CD14-positive monocyte (primary cell): ENCODE results near the gene OR1J4. TPM values are rescaled to one million over a fixed set of nuclear protein-coding genes. Genes with fewer than 3 reads are reported as not detected.

ENCODE experiments used
- DNase-seq, 3 donors: peaks; one replicate each; pipeline ENCODE4 v3.0.0-alpha.2; 2011 to 2022
- H2AFZ ChIP-seq: 2 replicates; pipeline ENCODE4 v1.6.0; 2012; ENCODE audit warnings: mild to moderate bottlenecking, low read depth, low read length, inconsistent platforms; ENCODE audit not compliant: insufficient read depth, poor library complexity, severe bottlenecking
- H3K27ac ChIP-seq, 2 donors: 1 replicate in 1 of 2; 2 replicates in 1 of 2; pipeline ENCODE4 v1.5.1; 2012 to 2013; ENCODE audit warnings: low read length in 2 of 2, control low read depth in 1 of 2, inconsistent platforms in 1 of 2, low read depth in 1 of 2, mild to moderate bottlenecking in 1 of 2
- H3K27me3 ChIP-seq, 2 donors: one replicate each; pipeline versions ENCODE4 v1.6.0 to v1.6.1; 2011 to 2013; ENCODE audit warnings: low read length in 2 of 2; ENCODE audit not compliant: control insufficient read depth in 2 of 2, insufficient read depth in 2 of 2
- H3K36me3 ChIP-seq, 2 donors: replicated peaks in 1 of 2; 1 replicate in 1 of 2; 2 replicates in 1 of 2; pipeline versions ENCODE4 v1.5.1 to v1.6.1; 2012 to 2013; ENCODE audit warnings: low read length in 2 of 2, control low read depth in 1 of 2, inconsistent platforms in 1 of 2, mild to moderate bottlenecking in 1 of 2; ENCODE audit not compliant: insufficient read depth in 2 of 2, control insufficient read depth in 1 of 2
- H3K4me1 ChIP-seq, 2 donors: 1 replicate in 1 of 2; 2 replicates in 1 of 2; pipeline versions ENCODE4 v1.5.1 to v1.6.1; 2012 to 2013; ENCODE audit warnings: low read length in 2 of 2, control low read depth in 1 of 2, inconsistent platforms in 1 of 2, mild to moderate bottlenecking in 1 of 2, moderate library complexity in 1 of 2; ENCODE audit not compliant: insufficient read depth in 2 of 2, control insufficient read depth in 1 of 2
- H3K4me2 ChIP-seq: replicated peaks from 2 replicates; pipeline ENCODE3; 2012; ENCODE audit warnings: low read length, moderate library complexity, mild to moderate bottlenecking; ENCODE audit not compliant: poor library complexity, severe bottlenecking; ENCODE audit errors: extremely low read depth
- H3K4me3 ChIP-seq, 3 experiments: fragments of 200-600 bp in 1 of 3; sonication (generic) in 1 of 3; replicated peaks in 1 of 3; 1 replicate in 2 of 3; 2 replicates in 1 of 3; pipeline ENCODE4 v1.5.1; 2011 to 2013; ENCODE audit warnings: low read length in 3 of 3, mild to moderate bottlenecking in 3 of 3, control low read depth in 2 of 3, low read depth in 2 of 3, inconsistent platforms in 1 of 3, moderate library complexity in 1 of 3
- H3K79me2 ChIP-seq: 2 replicates; pipeline ENCODE4 v1.6.0; 2012; ENCODE audit warnings: mild to moderate bottlenecking, control low read depth, inconsistent platforms, low read length, moderate library complexity; ENCODE audit not compliant: insufficient read depth
- H3K9ac ChIP-seq: 2 replicates; pipeline ENCODE4 v1.6.0; 2017; ENCODE audit warnings: low read length, mild to moderate bottlenecking; ENCODE audit not compliant: insufficient read depth, poor library complexity, severe bottlenecking
- H3K9me3 ChIP-seq, 2 donors: replicated peaks in 1 of 2; 1 replicate in 1 of 2; 2 replicates in 1 of 2; pipeline versions ENCODE4 v1.5.1 to v1.6.1; 2012 to 2013; ENCODE audit warnings: low read length in 2 of 2, control low read depth in 1 of 2; ENCODE audit not compliant: control insufficient read depth in 1 of 2, insufficient read depth in 1 of 2
- H4K20me1 ChIP-seq: 2 replicates; pipeline ENCODE4 v1.6.0; 2012; ENCODE audit warnings: mild to moderate bottlenecking, low read length, control low read depth, moderate library complexity; ENCODE audit not compliant: insufficient read depth
- H3K27ac Mint-ChIP-seq, 7 donors: one replicate each; pipeline ENCODE4 v1.8.0; 2020; ENCODE audit warnings: mild to moderate bottlenecking in 7 of 7, mixed read lengths in 7 of 7, moderate library complexity in 6 of 7, inconsistent platforms in 2 of 7
- H3K27me3 Mint-ChIP-seq, 3 donors: one replicate each; pipeline ENCODE4 v1.8.0; 2021 to 2022; ENCODE audit warnings: low read depth in 3 of 3, mild to moderate bottlenecking in 3 of 3, mixed read lengths in 3 of 3, moderate library complexity in 3 of 3, inconsistent platforms in 1 of 3
- H3K36me3 Mint-ChIP-seq, 2 donors: one replicate each; pipeline ENCODE4 v1.8.0; 2020; ENCODE audit warnings: mixed read lengths in 2 of 2, inconsistent platforms in 1 of 2, mild to moderate bottlenecking in 1 of 2
- H3K4me1 Mint-ChIP-seq: one replicate; pipeline ENCODE4 v1.8.0; 2020; ENCODE audit warnings: mild to moderate bottlenecking, mixed read lengths
- H3K4me3 Mint-ChIP-seq, 2 donors: one replicate each; pipeline ENCODE4 v1.8.0; 2020; ENCODE audit warnings: mild to moderate bottlenecking in 2 of 2, mixed read lengths in 2 of 2, moderate library complexity in 1 of 2
- H3K9me3 Mint-ChIP-seq, 7 donors: one replicate each; pipeline ENCODE4 v1.8.0; 2020 to 2022; ENCODE audit warnings: mixed read lengths in 7 of 7, mild to moderate bottlenecking in 6 of 7, moderate library complexity in 6 of 7, inconsistent platforms in 2 of 7
- CTCF ChIP-seq: fragments of 200-600 bp; IDR thresholded peaks from one replicate; pipeline ENCODE4 v1.8.0; 2022; ENCODE audit warnings: antibody characterized with exemption, mild to moderate bottlenecking
- WGBS: methylation state at CpG from one replicate; pipeline ENCODE4 v1.1.5; 2013; ENCODE audit warnings: missing lambda C conversion rate; ENCODE audit not compliant: insufficient coverage; 5-methylcytosine and 5-hydroxymethylcytosine counted together
- intact Hi-C, 2 donors: fragments of 100-400 bp; cut with micrococcal nuclease; formaldehyde crosslinking; loops; one replicate each; pipeline versions ENCODE4 v1.15.0 to v1.15.1; 2023
- polyA plus RNA-seq, 3 donors: library from polyadenylated mRNA; depleted of rRNA in 1 of 3; unstranded in 2 of 3; stranded (reverse) in 1 of 3; fragments of 300-500 nt in 2 of 3; fragments of >200 nt in 1 of 3; fragmentation: Illumina TruSeq in 2 of 3; gene quantifications; 1 replicate in 2 of 3; 2 replicates in 1 of 3; pipeline ENCODE4 v1.2.3, GENCODE V29; 2012 to 2021

OR1J4 gene
- polyA plus RNA-seq, 3 donors = not detected

- Histone ChIP-seq H3K4me1 (no peaks in the 10 kb centered on the region), H3K4me2 (no peak overlapping the region), H4K20me1 (no peaks in the 10 kb centered on the region), H2AFZ (no peak overlapping the region), H3K79me2 (no peaks in the 10 kb centered on the region), H3K36me3 (no peaks in the 10 kb centered on the region), H3K27ac (no peak overlapping the region), H3K27me3 (no peaks in the 10 kb centered on the region), H3K9ac (no peak overlapping the region), H3K4me3 (no peak overlapping the region), H3K9me3 (no peaks in the 10 kb centered on the region)
- DNase-seq = no peak
- no peaks in the 10 kb centered on the region for H3K36me3 Mint-ChIP-seq
- 91% methylated on average over 4 of the region's 4 CpGs for WGBS
- TF ChIP-seq CTCF = no peak
- peaks cover 1 to 10% (median 5%) of the 10 kb centered on the region in 7 donors for H3K9me3 Mint-ChIP-seq
- no peaks in the 10 kb centered on the region for H3K4me1 Mint-ChIP-seq
- peaks cover 0 to 4% (median 0%) of the 10 kb centered on the region in 3 donors for H3K27me3 Mint-ChIP-seq
- no peak overlapping the region for H3K4me3 Mint-ChIP-seq
- intact Hi-C loops = no loop called here
- H3K27ac Mint-ChIP-seq = no peak overlapping the region
Observed at GRCh38 chr9:122567901-122568300, 49.0 kb downstream of the OR1J4 start.

Other genes with a start within 250 kb of the OR1J4 start
- 10 to 100 TPM; 17.9 to 27.8 (median 20.5) TPM for gene PTGS1, start 148.1 kb upstream of the OR1J4 start, polyA plus RNA-seq
- gene OR1J1, start 41.2 kb upstream of the OR1J4 start, polyA plus RNA-seq = not detected
- not detected for gene OR1J2, start 8.3 kb upstream of the OR1J4 start, polyA plus RNA-seq
- gene OR1N1, start 8.2 kb downstream of the OR1J4 start, polyA plus RNA-seq = not detected
- gene OR1N2, start 34.0 kb downstream of the OR1J4 start, polyA plus RNA-seq = not detected
- gene OR1L8, start 64.2 kb downstream of the OR1J4 start, polyA plus RNA-seq = not detected
- gene OR1Q1, start 95.6 kb downstream of the OR1J4 start, polyA plus RNA-seq = not detected
- gene OR1B1, start 138.5 kb downstream of the OR1J4 start, polyA plus RNA-seq = not detected
- not detected for gene OR1L1, start 142.6 kb downstream of the OR1J4 start, polyA plus RNA-seq
- not detected for gene OR1L3, start 156.0 kb downstream of the OR1J4 start, polyA plus RNA-seq
- not detected for gene OR1L4, start 204.8 kb downstream of the OR1J4 start, polyA plus RNA-seq
- not detected for gene OR1L6, start 223.2 kb downstream of the OR1J4 start, polyA plus RNA-seq